SK-N-SH (cell line): ENCODE data around the gene PPL. TPM values are rescaled to one million over a fixed set of nuclear protein-coding genes. Genes with fewer than 3 reads are reported as not detected.

Experiments
- CTCF ChIA-PET: fragments of 300-600, 350-600 bp; formaldehyde crosslinking; extraction: SDS; loops from one replicate; lab custom pipeline; 2021; lab: Yijun Ruan, JAX
- POLR2A ChIA-PET: fragments of 350-600 bp; sonication (Branson Sonifier 250); formaldehyde crosslinking; extraction: SDS; loops from one replicate; lab custom pipeline; 2020; ENCODE audit warnings: antibody characterized with exemption, inconsistent platforms; lab: Yijun Ruan, JAX
- DNase-seq: peaks from one replicate; pipeline ENCODE4 v3.0.0; 2012
- H2AFZ ChIP-seq: fragments of 200-600 bp; sonication (generic); 2 replicates; pipeline ENCODE4 v1.8.1; 2016; ENCODE audit warnings: antibody characterized with exemption, mild to moderate bottlenecking, low read depth
- H3F3A ChIP-seq: fragments of 200-600 bp; sonication (generic); replicated peaks from 2 replicates; pipeline ENCODE3; 2016; ENCODE audit warnings: antibody characterized with exemption, mild to moderate bottlenecking; ENCODE audit not compliant: insufficient read depth
- H3K27ac ChIP-seq, 2 experiments: fragments of 200-500 bp in 1 of 2; fragments of 200-600 bp in 1 of 2; sonication (Bioruptor generic) in 1 of 2; sonication (generic), shearing (Covaris generic) in 1 of 2; 2 replicates each; pipeline versions ENCODE4 v1.5.1 to v1.6.1; 2014 to 2016; ENCODE audit warnings: low read depth in 2 of 2, inconsistent platforms in 1 of 2, low read length in 1 of 2, mild to moderate bottlenecking in 1 of 2, mixed read lengths in 1 of 2
- H3K27me3 ChIP-seq: fragments of 200-600 bp; sonication (generic), shearing (Covaris generic); 2 replicates; pipeline ENCODE4 v1.6.1; 2016; ENCODE audit warnings: mixed run types; ENCODE audit not compliant: insufficient read depth
- H3K36me3 ChIP-seq, 2 experiments: fragments of 200-500 bp in 1 of 2; fragments of 200-600 bp in 1 of 2; sonication (Bioruptor generic) in 1 of 2; sonication (generic) in 1 of 2; replicated peaks in 1 of 2; 2 replicates each; pipeline versions ENCODE3 to v1.5.1; 2014 to 2016; ENCODE audit warnings: low read length in 1 of 2, mild to moderate bottlenecking in 1 of 2; ENCODE audit not compliant: insufficient read depth in 2 of 2, control insufficient read depth in 1 of 2
- H3K4me1 ChIP-seq, 2 experiments: fragments of 200-500 bp in 1 of 2; fragments of 200-600 bp in 1 of 2; sonication (Bioruptor generic) in 1 of 2; sonication (generic), shearing (Covaris generic) in 1 of 2; 2 replicates each; pipeline versions ENCODE4 v1.5.1 to v1.6.1; 2014 to 2016; ENCODE audit warnings: low read depth in 1 of 2, low read length in 1 of 2, mixed run types in 1 of 2; ENCODE audit not compliant: insufficient read depth in 2 of 2, control insufficient read depth in 1 of 2
- H3K4me2 ChIP-seq: fragments of 200-600 bp; sonication (generic), shearing (Covaris generic); 2 replicates; pipeline ENCODE4 v1.6.1; 2017; ENCODE audit warnings: mixed run types
- H3K4me3 ChIP-seq, 2 experiments: fragments of 200-500 bp in 1 of 2; fragments of 200-600 bp in 1 of 2; sonication (Bioruptor generic) in 1 of 2; sonication (generic), shearing (Covaris generic) in 1 of 2; 2 replicates each; pipeline versions ENCODE4 v1.5.1 to v1.8.1; 2014 to 2016; ENCODE audit warnings: low read depth in 2 of 2, inconsistent platforms in 1 of 2, low read length in 1 of 2, mild to moderate bottlenecking in 1 of 2, mixed read lengths in 1 of 2, moderate library complexity in 1 of 2
- H3K79me2 ChIP-seq: fragments of 200-600 bp; sonication (generic); 2 replicates; pipeline ENCODE4 v1.8.1; 2017; ENCODE audit warnings: mild to moderate bottlenecking; ENCODE audit not compliant: insufficient read depth
- H3K9ac ChIP-seq: fragments of 200-600 bp; sonication (generic); 2 replicates; pipeline ENCODE4 v1.6.1; 2017; ENCODE audit warnings: mixed run types
- H3K9me2 ChIP-seq: fragments of 200-600 bp; sonication (generic); 2 replicates; pipeline ENCODE4 v1.6.1; 2017; ENCODE audit warnings: mixed run types
- H3K9me3 ChIP-seq: fragments of 200-600 bp; sonication (generic); 2 replicates; pipeline ENCODE4 v1.6.1; 2017; ENCODE audit warnings: mixed run types, mild to moderate bottlenecking, moderate library complexity
- H4K20me1 ChIP-seq: fragments of 200-600 bp; sonication (generic); 2 replicates; pipeline ENCODE4 v1.6.1; 2017; ENCODE audit warnings: mild to moderate bottlenecking, mixed run types; ENCODE audit not compliant: insufficient read depth
- EP300 ChIP-seq, 2 experiments: IDR thresholded peaks; 2 replicates each; pipeline versions ENCODE4 v1.4.0 to v1.6.1; 2012; ENCODE audit warnings: borderline replicate concordance in 1 of 2, low read depth in 1 of 2, low read length in 1 of 2
- EZH2phosphoT487 ChIP-seq: fragments of 200-600 bp; sonication (generic); IDR thresholded peaks from 2 replicates; pipeline ENCODE4 v1.6.1; 2017; ENCODE audit warnings: low read depth, mixed run types, mild to moderate bottlenecking, antibody characterized with exemption, moderate library complexity, borderline replicate concordance
- FOSL2 ChIP-seq: IDR thresholded peaks from 2 replicates; pipeline ENCODE4 v1.4.0; 2012; ENCODE audit warnings: low read depth, mild to moderate bottlenecking, moderate library complexity, borderline replicate concordance
- FOXJ3 ChIP-seq: sonication (generic); formaldehyde crosslinking; IDR thresholded peaks from 2 replicates; pipeline ENCODE4 v1.5.1; 2020; ENCODE audit warnings: mild to moderate bottlenecking, missing genetic modification reagents
- GABPA ChIP-seq: IDR thresholded peaks from 2 replicates; pipeline ENCODE4 v1.4.0; 2012; ENCODE audit warnings: low read depth, mild to moderate bottlenecking
- JUND ChIP-seq: IDR thresholded peaks from 2 replicates; pipeline ENCODE4 v1.4.0; 2012
- MXI1 ChIP-seq: IDR thresholded peaks from 2 replicates; pipeline ENCODE4 v1.6.1; 2012; ENCODE audit warnings: mild to moderate bottlenecking, low read depth, low read length, improper control_type of control experiment
- NFIC ChIP-seq: IDR thresholded peaks from 2 replicates; pipeline ENCODE4 v1.4.0; 2012; ENCODE audit warnings: borderline replicate concordance
- NRF1 ChIP-seq: IDR thresholded peaks from 2 replicates; pipeline ENCODE4 v1.6.1; 2012; ENCODE audit warnings: low read depth, mild to moderate bottlenecking, low read length
- RFX5 ChIP-seq: IDR thresholded peaks from 2 replicates; pipeline ENCODE4 v1.6.1; 2012; ENCODE audit warnings: mild to moderate bottlenecking, improper control_type of control experiment, low read length
- SIN3A ChIP-seq: IDR thresholded peaks from 2 replicates; pipeline ENCODE4 v1.6.1; 2012; ENCODE audit warnings: low read depth, mild to moderate bottlenecking, low read length, moderate library complexity, borderline replicate concordance
- TCF12 ChIP-seq: IDR thresholded peaks from 2 replicates; pipeline ENCODE4 v1.4.0; 2012
- TEAD4 ChIP-seq: IDR thresholded peaks from 2 replicates; pipeline ENCODE4 v1.4.0; 2012; ENCODE audit warnings: mild to moderate bottlenecking, borderline replicate concordance; ENCODE audit not compliant: insufficient read depth
- WGBS: methylation state at CpG from one replicate; pipeline ENCODE4 v1.1.6; 2017; ENCODE audit warnings: low lambda C conversion rate; 5-methylcytosine and 5-hydroxymethylcytosine counted together
- polyA plus RNA-seq, 3 experiments: library from polyadenylated mRNA; depleted of rRNA; stranded (reverse); fragments of >200 nt; gene quantifications; 2 replicates each; pipeline ENCODE4 v1.2.3, GENCODE V29; 2012
- TF ChIP-seq, protein P1 (sequence below): IDR thresholded peaks from 2 replicates; pipeline ENCODE4 v1.6.1; 2012; ENCODE audit warnings: mild to moderate bottlenecking, low read depth, low read length, moderate library complexity
- TF ChIP-seq, protein P2 (sequence below): fragments of 200-600 bp; sonication (generic); IDR thresholded peaks from 2 replicates; pipeline ENCODE4 v1.6.1; 2017; ENCODE audit warnings: antibody characterized with exemption, mild to moderate bottlenecking, moderate library complexity
- TF ChIP-seq, protein P3 (sequence below): IDR thresholded peaks from 2 replicates; pipeline ENCODE4; 2012
- TF ChIP-seq, protein P4 (sequence below): IDR thresholded peaks from 2 replicates; pipeline ENCODE4 v1.4.0; 2012; ENCODE audit warnings: low read depth, borderline replicate concordance

Gene PPL
- polyA plus RNA-seq, 1 of the 3 experiments (the other 2 are of a cell fraction), result 24.6 TPM

DNA sequence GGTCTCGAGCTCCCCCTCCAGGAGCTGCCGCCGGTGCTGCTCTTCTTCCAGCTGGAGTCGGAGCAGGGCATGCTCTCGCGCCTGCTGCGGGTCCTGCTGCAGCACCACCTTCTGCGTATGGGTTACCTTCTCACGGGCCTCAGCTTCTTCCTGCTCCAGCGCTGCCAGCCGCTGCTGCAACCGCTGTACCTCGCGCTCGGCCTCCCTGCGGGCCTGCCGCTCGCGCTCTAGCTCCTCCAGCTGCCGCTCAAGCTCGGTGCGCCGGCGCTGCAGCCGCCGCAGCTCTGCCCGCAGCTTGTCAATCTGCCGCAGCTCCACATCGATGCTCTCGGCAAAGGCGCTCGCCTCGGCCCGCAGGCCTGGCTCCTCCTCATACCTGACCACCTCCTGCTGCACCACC is 52.7 kb downstream of the PPL start (continued):
- TF ChIP-seq, protein P1, sequence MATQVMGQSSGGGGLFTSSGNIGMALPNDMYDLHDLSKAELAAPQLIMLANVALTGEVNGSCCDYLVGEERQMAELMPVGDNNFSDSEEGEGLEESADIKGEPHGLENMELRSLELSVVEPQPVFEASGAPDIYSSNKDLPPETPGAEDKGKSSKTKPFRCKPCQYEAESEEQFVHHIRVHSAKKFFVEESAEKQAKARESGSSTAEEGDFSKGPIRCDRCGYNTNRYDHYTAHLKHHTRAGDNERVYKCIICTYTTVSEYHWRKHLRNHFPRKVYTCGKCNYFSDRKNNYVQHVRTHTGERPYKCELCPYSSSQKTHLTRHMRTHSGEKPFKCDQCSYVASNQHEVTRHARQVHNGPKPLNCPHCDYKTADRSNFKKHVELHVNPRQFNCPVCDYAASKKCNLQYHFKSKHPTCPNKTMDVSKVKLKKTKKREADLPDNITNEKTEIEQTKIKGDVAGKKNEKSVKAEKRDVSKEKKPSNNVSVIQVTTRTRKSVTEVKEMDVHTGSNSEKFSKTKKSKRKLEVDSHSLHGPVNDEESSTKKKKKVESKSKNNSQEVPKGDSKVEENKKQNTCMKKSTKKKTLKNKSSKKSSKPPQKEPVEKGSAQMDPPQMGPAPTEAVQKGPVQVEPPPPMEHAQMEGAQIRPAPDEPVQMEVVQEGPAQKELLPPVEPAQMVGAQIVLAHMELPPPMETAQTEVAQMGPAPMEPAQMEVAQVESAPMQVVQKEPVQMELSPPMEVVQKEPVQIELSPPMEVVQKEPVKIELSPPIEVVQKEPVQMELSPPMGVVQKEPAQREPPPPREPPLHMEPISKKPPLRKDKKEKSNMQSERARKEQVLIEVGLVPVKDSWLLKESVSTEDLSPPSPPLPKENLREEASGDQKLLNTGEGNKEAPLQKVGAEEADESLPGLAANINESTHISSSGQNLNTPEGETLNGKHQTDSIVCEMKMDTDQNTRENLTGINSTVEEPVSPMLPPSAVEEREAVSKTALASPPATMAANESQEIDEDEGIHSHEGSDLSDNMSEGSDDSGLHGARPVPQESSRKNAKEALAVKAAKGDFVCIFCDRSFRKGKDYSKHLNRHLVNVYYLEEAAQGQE, result no peak
- TF ChIP-seq SIN3A (no peak), TEAD4 (no peak), EZH2phosphoT487 (no peak), NRF1 (no peak)
- TF ChIP-seq, protein P2, sequence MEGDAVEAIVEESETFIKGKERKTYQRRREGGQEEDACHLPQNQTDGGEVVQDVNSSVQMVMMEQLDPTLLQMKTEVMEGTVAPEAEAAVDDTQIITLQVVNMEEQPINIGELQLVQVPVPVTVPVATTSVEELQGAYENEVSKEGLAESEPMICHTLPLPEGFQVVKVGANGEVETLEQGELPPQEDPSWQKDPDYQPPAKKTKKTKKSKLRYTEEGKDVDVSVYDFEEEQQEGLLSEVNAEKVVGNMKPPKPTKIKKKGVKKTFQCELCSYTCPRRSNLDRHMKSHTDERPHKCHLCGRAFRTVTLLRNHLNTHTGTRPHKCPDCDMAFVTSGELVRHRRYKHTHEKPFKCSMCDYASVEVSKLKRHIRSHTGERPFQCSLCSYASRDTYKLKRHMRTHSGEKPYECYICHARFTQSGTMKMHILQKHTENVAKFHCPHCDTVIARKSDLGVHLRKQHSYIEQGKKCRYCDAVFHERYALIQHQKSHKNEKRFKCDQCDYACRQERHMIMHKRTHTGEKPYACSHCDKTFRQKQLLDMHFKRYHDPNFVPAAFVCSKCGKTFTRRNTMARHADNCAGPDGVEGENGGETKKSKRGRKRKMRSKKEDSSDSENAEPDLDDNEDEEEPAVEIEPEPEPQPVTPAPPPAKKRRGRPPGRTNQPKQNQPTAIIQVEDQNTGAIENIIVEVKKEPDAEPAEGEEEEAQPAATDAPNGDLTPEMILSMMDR, result no peak

DNA sequence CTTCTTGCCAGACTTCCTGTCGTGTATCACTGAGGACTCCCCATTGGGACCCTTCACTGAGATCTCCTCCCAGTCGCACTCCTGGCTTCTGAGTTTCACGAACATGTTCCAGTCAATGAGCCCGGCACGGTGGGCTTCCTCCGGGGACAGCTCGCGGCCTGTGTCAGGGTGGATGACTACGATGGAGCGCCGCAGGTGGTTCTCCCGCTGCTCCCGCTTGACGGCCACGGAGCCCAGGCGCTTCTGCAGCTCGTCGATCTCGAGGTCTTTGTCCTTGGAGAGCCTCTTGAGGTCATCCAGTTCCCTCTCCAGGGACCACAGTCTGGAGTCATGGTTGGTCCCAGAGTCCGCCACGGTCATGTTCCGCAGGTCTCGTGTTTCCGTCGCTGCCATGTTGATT is 53.4 kb downstream of the PPL start:
- Histone ChIP-seq H3K27me3 (no peaks in the 10 kb centered on the region), H3K9ac (no peak overlapping the region), H3K4me2 (no peak overlapping the region), H3K4me3 (no peak overlapping the region), H3F3A (peaks cover 23% of the 10 kb centered on the region), H3K9me3 (no peaks in the 10 kb centered on the region), H3K27ac (peak overlapping the region in 1 of 2 experiments; percentile 80; a peak in 3 of 4 replicates), H3K36me3 (peaks cover 29 to 71% of the 10 kb centered on the region in 2 experiments), H2AFZ (no peak overlapping the region), H3K9me2 (no peaks in the 10 kb centered on the region), H3K4me1 (peaks cover 11 to 24% of the 10 kb centered on the region in 2 experiments; a peak in 3 of 4 replicates), H3K79me2 (peaks cover 7% of the 10 kb centered on the region; the same call in 1 of the 2 replicates), H4K20me1 (peaks cover 26% of the 10 kb centered on the region)
- WGBS, result 99% methylated on average over 16 of the region's 25 CpGs
- DNase-seq, result no peak
- POLR2A ChIA-PET, result no interaction called here
- CTCF ChIA-PET, result interaction anchor here (0.9 to 1.0 kb wide), 2 partner anchors 16 to 49 kb away, joined by 3 read pairs; no protein-coding TSS in a partner anchor
- TF ChIP-seq, protein P2, result no peak
- no peak for TF ChIP-seq EZH2phosphoT487
- TF ChIP-seq, protein P3, sequence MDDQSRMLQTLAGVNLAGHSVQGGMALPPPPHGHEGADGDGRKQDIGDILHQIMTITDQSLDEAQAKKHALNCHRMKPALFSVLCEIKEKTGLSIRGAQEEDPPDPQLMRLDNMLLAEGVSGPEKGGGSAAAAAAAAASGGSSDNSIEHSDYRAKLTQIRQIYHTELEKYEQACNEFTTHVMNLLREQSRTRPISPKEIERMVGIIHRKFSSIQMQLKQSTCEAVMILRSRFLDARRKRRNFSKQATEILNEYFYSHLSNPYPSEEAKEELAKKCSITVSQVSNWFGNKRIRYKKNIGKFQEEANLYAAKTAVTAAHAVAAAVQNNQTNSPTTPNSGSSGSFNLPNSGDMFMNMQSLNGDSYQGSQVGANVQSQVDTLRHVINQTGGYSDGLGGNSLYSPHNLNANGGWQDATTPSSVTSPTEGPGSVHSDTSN, result no peak
- TF ChIP-seq FOXJ3 (CRISPR knock-in tag), result no peak
- no peak for TF ChIP-seq SIN3A
- TF ChIP-seq MXI1, result no peak
- TF ChIP-seq EP300 (IDR thresholded peaks at IDR 0.05; ENCODE audit: borderline replicate concordance in 1 of 2, low read depth in 1 of 2, low read length in 1 of 2), result no peak
- TF ChIP-seq, protein P4, sequence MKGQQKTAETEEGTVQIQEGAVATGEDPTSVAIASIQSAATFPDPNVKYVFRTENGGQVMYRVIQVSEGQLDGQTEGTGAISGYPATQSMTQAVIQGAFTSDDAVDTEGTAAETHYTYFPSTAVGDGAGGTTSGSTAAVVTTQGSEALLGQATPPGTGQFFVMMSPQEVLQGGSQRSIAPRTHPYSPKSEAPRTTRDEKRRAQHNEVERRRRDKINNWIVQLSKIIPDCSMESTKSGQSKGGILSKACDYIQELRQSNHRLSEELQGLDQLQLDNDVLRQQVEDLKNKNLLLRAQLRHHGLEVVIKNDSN, result no peak
- TF ChIP-seq RFX5, result no peak
- no peak for TF ChIP-seq NFIC
- TF ChIP-seq GABPA, result no peak
- no peak for TF ChIP-seq TCF12
- no peak for TF ChIP-seq FOSL2
- no peak for TF ChIP-seq JUND
